Liver (tissue), 9 donors: ENCODE data around the gene FBXO28. TPM values are rescaled to one million over a fixed set of nuclear protein-coding genes. Genes with fewer than 3 reads are reported as not detected.
A peak's percentile ranks its signal among the peaks of the same experiment; 100 is the strongest.

Experiments
- DNase-seq: peaks from one replicate; pipeline ENCODE4 v3.0.0-alpha.2; 2017; ENCODE audit warnings: low spot score
- H3K27ac ChIP-seq, 2 donors: one replicate each; pipeline ENCODE4 v1.7.0; 2013; ENCODE audit warnings: inconsistent platforms in 2 of 2, low read length in 2 of 2, control low read depth in 1 of 2, low read depth in 1 of 2, mild to moderate bottlenecking in 1 of 2
- H3K27me3 ChIP-seq, 4 donors: one replicate each; pipeline versions ENCODE4 v1.6.1 to v1.7.0; 2013; ENCODE audit warnings: low read length in 3 of 4, inconsistent platforms in 1 of 4, mild to moderate bottlenecking in 1 of 4, moderate library complexity in 1 of 4; ENCODE audit not compliant: control insufficient read depth in 4 of 4, insufficient read depth in 4 of 4
- H3K36me3 ChIP-seq, 4 donors: one replicate each; pipeline versions ENCODE4 v1.6.1 to v1.7.0; 2013; ENCODE audit warnings: low read length in 3 of 4, mild to moderate bottlenecking in 3 of 4, low read depth in 1 of 4, moderate library complexity in 1 of 4; ENCODE audit not compliant: control insufficient read depth in 4 of 4, insufficient read depth in 3 of 4
- H3K4me1 ChIP-seq, 4 donors: one replicate each; pipeline versions ENCODE4 v1.6.1 to v1.7.0; 2013; ENCODE audit warnings: low read length in 3 of 4, mild to moderate bottlenecking in 3 of 4, moderate library complexity in 1 of 4; ENCODE audit not compliant: control insufficient read depth in 4 of 4, insufficient read depth in 4 of 4
- H3K4me3 ChIP-seq, 3 donors: one replicate each; pipeline versions ENCODE4 v1.6.1 to v1.7.0; 2013; ENCODE audit warnings: low read length in 3 of 3, control low read depth in 1 of 3, low read depth in 1 of 3, mild to moderate bottlenecking in 1 of 3
- H3K9ac ChIP-seq, 2 donors: one replicate each; pipeline ENCODE4 v1.7.0; 2013; ENCODE audit warnings: low read length in 2 of 2, mild to moderate bottlenecking in 2 of 2, moderate library complexity in 2 of 2, control low read depth in 1 of 2, low read depth in 1 of 2
- H3K9me3 ChIP-seq, 4 donors: one replicate each; pipeline versions ENCODE4 v1.6.1 to v1.7.0; 2013; ENCODE audit warnings: low read length in 3 of 4; ENCODE audit not compliant: control insufficient read depth in 4 of 4
- CTCF ChIP-seq: fragments of 150-350 bp; IDR thresholded peaks from 2 replicates; pipeline ENCODE4 v1.5.1; 2017; ENCODE audit warnings: improper control_type of control experiment, low read depth, low read length; ENCODE audit not compliant: missing input control
- FOXA1 ChIP-seq: IDR thresholded peaks from 2 replicates; pipeline ENCODE4 v1.6.1; 2016; ENCODE audit warnings: antibody characterized with exemption
- FOXA2 ChIP-seq: IDR thresholded peaks from 2 replicates; pipeline ENCODE4 v1.6.1; 2016; ENCODE audit warnings: antibody characterized with exemption
- HNF4A ChIP-seq, 2 donors: conservative IDR thresholded peaks; 2 replicates each; pipeline ENCODE4 v1.6.1; 2016; ENCODE audit warnings: antibody characterized with exemption in 2 of 2, mild to moderate bottlenecking in 2 of 2
- HNF4G ChIP-seq: IDR thresholded peaks from 2 replicates; pipeline ENCODE4 v1.6.1; 2016; ENCODE audit warnings: antibody characterized with exemption
- JUND ChIP-seq, 2 donors: IDR thresholded peaks; 2 replicates each; pipeline ENCODE4 v1.6.1; 2016; ENCODE audit warnings: antibody characterized with exemption in 2 of 2
- NR2F2 ChIP-seq: IDR thresholded peaks from 2 replicates; pipeline ENCODE4 v1.6.1; 2016; ENCODE audit warnings: antibody characterized with exemption
- RAD21 ChIP-seq, 2 donors: IDR thresholded peaks; 2 replicates each; pipeline ENCODE4 v1.6.1; 2016; ENCODE audit warnings: antibody characterized with exemption in 2 of 2, mild to moderate bottlenecking in 2 of 2
- REST ChIP-seq: IDR thresholded peaks from 2 replicates; pipeline ENCODE4 v1.6.1; 2016; ENCODE audit warnings: antibody characterized with exemption, mild to moderate bottlenecking
- RXRA ChIP-seq, 2 donors: IDR thresholded peaks; 2 replicates each; pipeline ENCODE4 v1.6.1; 2017 to 2018; ENCODE audit warnings: antibody characterized with exemption in 2 of 2, mild to moderate bottlenecking in 1 of 2
- SP1 ChIP-seq: IDR thresholded peaks from 2 replicates; pipeline ENCODE4 v1.6.1; 2018; ENCODE audit warnings: antibody characterized with exemption, mild to moderate bottlenecking
- TAF1 ChIP-seq: conservative IDR thresholded peaks from 2 replicates; pipeline ENCODE4 v1.6.1; 2016; ENCODE audit warnings: antibody characterized with exemption, mild to moderate bottlenecking
- YY1 ChIP-seq: IDR thresholded peaks from 2 replicates; pipeline ENCODE4 v1.6.1; 2016; ENCODE audit warnings: antibody characterized with exemption, mild to moderate bottlenecking
- ZBTB33 ChIP-seq: IDR thresholded peaks from 2 replicates; pipeline ENCODE4 v1.6.1; 2016; ENCODE audit warnings: antibody characterized with exemption
- WGBS: extraction: QIAGEN DNeasy Blood & Tissue Kit; methylation state at CpG from one replicate; pipeline ENCODE4 v1.1.7; 2013; 5-methylcytosine and 5-hydroxymethylcytosine counted together
- polyA plus RNA-seq, 2 donors: library from polyadenylated mRNA; stranded (reverse) in 1 of 2; unstranded in 1 of 2; fragments of 200-250 nt in 1 of 2; fragments of >200 nt in 1 of 2; fragmentation: Nextera tagmentation in 1 of 2; extraction: Ambion mirVana in 1 of 2; gene quantifications; one replicate each; pipeline versions ENCODE4 v1.2.1 to v1.2.3, GENCODE V29; 2013 to 2015
- total RNA-seq, 2 donors: library from RNA; depleted of rRNA; stranded (reverse); fragments of >200 nt; gene quantifications; one replicate each; pipeline ENCODE4 v1.2.3, GENCODE V29; 2014
- TF ChIP-seq, protein P1 (sequence below): IDR thresholded peaks from 2 replicates; pipeline ENCODE4 v1.6.1; 2016; ENCODE audit warnings: antibody characterized with exemption
- TF ChIP-seq, protein P2 (sequence below): IDR thresholded peaks from 2 replicates; pipeline ENCODE4 v1.6.1; 2016; ENCODE audit warnings: antibody characterized with exemption
- donor health status: healthy.
- donor health status: healthy.
- donor health status: healthy.
- donor health status: healthy.
- donor health status: healthy.

FBXO28 gene
- total and polyA plus RNA-seq, 4 donors: 6.7 to 23.1 (median 13.1) TPM

DNA sequence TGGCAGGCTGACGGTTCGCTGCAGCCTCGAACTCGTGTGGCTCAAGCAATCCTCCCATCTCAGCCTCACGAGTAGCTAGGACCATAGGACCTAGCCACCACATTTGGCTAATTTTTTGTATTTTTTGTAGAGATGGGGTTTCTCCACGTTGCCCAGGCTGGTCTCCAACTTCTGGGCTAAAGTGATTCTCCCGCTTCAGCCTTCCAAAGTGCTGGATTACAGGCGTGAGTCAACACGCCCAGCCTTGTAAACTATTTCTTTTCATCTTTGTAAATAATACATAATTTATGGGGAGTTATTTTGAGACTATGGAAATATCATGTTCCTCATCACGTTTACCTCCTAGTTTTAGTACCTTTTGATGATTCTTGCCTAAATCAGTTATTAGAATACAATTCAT lies 906 bp upstream of the FBXO28 start (continued):
- TF ChIP-seq REST: no peak
- no peak for TF ChIP-seq RXRA (IDR thresholded peaks at IDR 0.05)
- no peak for TF ChIP-seq RAD21 (IDR thresholded peaks at IDR 0.05)
- TF ChIP-seq JUND (IDR thresholded peaks at IDR 0.05): no peak
- no peak for TF ChIP-seq NR2F2

- no peaks in the 10 kb centered on the region for H3K36me3 ChIP-seq
- H3K9me3 ChIP-seq: no peaks in the 10 kb centered on the region
- peaks cover 0 to 25% (median 21%) of the 10 kb centered on the region in 4 donors for H3K4me1 ChIP-seq
- H3K9ac ChIP-seq: peak overlapping the region in 1 of 2 donors; percentile 4
- 55% methylated on average over 2 of the region's 2 CpGs for WGBS
- DNase-seq: no peak
- no peaks in the 10 kb centered on the region for H3K27me3 ChIP-seq
- TF ChIP-seq NR2F2: no peak
- no peak for TF ChIP-seq TAF1
- TF ChIP-seq HNF4A (conservative IDR thresholded peaks at IDR 0.05): no peak
- TF ChIP-seq RXRA (IDR thresholded peaks at IDR 0.05): no peak
- no peak for TF ChIP-seq CTCF
- TF ChIP-seq YY1: no peak
- no peak for TF ChIP-seq HNF4G
- TF ChIP-seq FOXA1: no peak
- TF ChIP-seq RAD21 (IDR thresholded peaks at IDR 0.05): no peak
- no peak for TF ChIP-seq JUND (IDR thresholded peaks at IDR 0.05)
- no peak for TF ChIP-seq SP1
- TF ChIP-seq, protein P1, sequence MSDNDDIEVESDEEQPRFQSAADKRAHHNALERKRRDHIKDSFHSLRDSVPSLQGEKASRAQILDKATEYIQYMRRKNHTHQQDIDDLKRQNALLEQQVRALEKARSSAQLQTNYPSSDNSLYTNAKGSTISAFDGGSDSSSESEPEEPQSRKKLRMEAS: no peak
- no peak for TF ChIP-seq FOXA2
- no peak for TF ChIP-seq ZBTB33
- peak overlapping the region; percentile 85 to 97 (median 95) for H3K4me3 ChIP-seq
- H3K27ac ChIP-seq: peak overlapping the region; percentile 91 to 95
Observed at GRCh38 chr1:224113545-224113917, 380 bp upstream of the FBXO28 start.

DNA sequence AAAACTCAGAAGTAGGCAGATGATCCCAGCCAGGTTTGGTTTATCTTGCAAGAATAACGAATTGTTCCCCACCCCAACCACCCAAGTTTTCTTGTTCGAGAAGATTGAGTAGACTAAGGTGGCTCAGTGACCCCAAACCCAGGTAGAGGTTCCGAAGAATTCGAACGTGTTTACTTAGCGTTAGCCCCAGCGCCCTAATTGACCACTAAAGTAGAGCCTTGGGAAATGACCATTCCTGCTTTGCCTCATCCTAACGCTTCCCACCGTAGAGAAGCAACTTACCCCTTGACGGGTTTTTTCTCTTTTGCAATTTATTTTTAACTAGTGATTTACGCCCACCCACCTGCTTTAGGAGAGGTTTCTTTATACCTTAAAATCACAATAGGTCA lies 870 bp downstream of the FBXO28 start:
- DNase-seq: no peak
- H3K9ac ChIP-seq: peak overlapping the region; percentile 84 to 98
- no peaks in the 10 kb centered on the region for H3K27me3 ChIP-seq
- 1% methylated on average over 11 of the region's 11 CpGs for WGBS
- H3K4me3 ChIP-seq: peak overlapping the region; percentile 85 to 97 (median 95)
- peak overlapping the region; percentile 91 to 95 for H3K27ac ChIP-seq
- peaks cover 0 to 25% (median 21%) of the 10 kb centered on the region in 4 donors for H3K4me1 ChIP-seq
- no peaks in the 10 kb centered on the region for H3K9me3 ChIP-seq
- no peaks in the 10 kb centered on the region for H3K36me3 ChIP-seq
- TF ChIP-seq, protein P2, sequence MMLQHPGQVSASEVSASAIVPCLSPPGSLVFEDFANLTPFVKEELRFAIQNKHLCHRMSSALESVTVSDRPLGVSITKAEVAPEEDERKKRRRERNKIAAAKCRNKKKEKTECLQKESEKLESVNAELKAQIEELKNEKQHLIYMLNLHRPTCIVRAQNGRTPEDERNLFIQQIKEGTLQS: no peak
- no peak for TF ChIP-seq JUND (IDR thresholded peaks at IDR 0.05)
- no peak for TF ChIP-seq FOXA2
- no peak for TF ChIP-seq FOXA1
- TF ChIP-seq YY1: no peak
- TF ChIP-seq, protein P1: no peak
- no peak for TF ChIP-seq RAD21 (IDR thresholded peaks at IDR 0.05)
- no peak for TF ChIP-seq SP1
- TF ChIP-seq TAF1: no peak
